Measurements from ENCODE around the gene PLEKHA8.

DNA sequence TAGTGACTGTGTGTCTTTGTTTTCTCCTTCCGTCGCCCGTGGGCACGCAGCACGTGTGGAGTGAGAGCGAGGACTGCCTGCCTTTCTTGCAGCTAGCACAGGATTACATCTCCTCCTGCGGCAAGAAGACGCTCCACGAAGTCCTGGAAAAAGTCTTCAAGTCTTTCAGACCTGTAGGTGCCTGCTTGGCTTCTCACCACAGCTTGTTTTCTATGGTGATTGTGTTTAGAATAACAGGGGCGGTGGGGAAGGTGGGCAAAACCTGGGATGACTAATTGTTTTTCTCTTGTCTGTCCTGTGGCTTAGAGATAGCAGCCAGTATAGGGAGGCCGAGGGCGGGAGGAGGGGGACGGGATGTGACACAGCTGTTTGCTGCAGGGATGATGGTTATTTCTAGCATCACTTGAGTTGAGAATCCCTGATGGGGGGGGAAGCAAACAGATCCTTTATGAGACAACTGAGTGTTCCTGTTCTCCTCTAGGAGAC lies 118.0 kb downstream of the PLEKHA8 start:
- TF ChIP-seq FOXA1 (IDR thresholded peaks at IDR 0.05) (no peak), CTBP1 (IDR thresholded peaks at IDR 0.05; ENCODE audit: borderline replicate concordance) (no peak), FOXK2 (IDR thresholded peaks at IDR 0.05) (no peak), TARDBP (IDR thresholded peaks at IDR 0.05) (no peak), SUZ12 (IDR thresholded peaks at IDR 0.05) (no peak), SP1 (IDR thresholded peaks at IDR 0.05) (no peak), ZNF384 (IDR thresholded peaks at IDR 0.05) (no peak), BHLHE40 (IDR thresholded peaks at IDR 0.05; ENCODE audit: borderline replicate concordance) (no peak), ELF4 (IDR thresholded peaks at IDR 0.05) (no peak), ARNT (IDR thresholded peaks at IDR 0.05) (no peak), FOXM1 (IDR thresholded peaks at IDR 0.05; ENCODE audit: borderline replicate concordance) (no peak), L3MBTL2 (conservative IDR thresholded peaks at IDR 0.05) (no peak), LEF1 (IDR thresholded peaks at IDR 0.05; ENCODE audit: borderline replicate concordance) (no peak)
- TF ChIP-seq, protein P1, sequence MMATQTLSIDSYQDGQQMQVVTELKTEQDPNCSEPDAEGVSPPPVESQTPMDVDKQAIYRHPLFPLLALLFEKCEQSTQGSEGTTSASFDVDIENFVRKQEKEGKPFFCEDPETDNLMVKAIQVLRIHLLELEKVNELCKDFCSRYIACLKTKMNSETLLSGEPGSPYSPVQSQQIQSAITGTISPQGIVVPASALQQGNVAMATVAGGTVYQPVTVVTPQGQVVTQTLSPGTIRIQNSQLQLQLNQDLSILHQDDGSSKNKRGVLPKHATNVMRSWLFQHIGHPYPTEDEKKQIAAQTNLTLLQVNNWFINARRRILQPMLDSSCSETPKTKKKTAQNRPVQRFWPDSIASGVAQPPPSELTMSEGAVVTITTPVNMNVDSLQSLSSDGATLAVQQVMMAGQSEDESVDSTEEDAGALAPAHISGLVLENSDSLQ (IDR thresholded peaks at IDR 0.05), result no peak
